ENCODE data around the gene SMIM35.

SMIM35 gene

GRCh38 chr11:118007040-118007439 lies 79.7 kb downstream of the SMIM35 start:
- DNase-seq (ENCODE audit: extremely low read depth in 1 of 2, low read depth in 1 of 2): no peak

DNA sequence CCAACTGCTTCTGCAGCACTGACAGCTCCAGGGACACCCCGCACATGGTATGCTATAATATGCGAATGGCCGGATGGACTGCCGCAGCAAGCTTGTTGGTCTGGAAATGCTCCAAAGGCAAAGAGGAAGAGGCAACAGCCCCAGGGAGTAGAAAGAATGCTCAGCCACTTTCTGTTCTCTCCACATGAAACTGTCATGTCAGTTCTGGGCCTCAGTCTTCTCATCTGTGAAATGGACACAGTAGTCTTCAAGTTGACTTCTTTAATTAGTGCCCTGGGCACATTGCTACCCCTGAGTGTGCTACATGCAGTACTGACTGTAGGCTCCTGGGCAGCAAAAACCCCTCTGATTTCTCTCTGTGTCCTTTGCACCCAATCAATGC lies 80.6 kb downstream of the SMIM35 start:
- DNase-seq (ENCODE audit: extremely low read depth in 1 of 2, low read depth in 1 of 2): no peak

DNA sequence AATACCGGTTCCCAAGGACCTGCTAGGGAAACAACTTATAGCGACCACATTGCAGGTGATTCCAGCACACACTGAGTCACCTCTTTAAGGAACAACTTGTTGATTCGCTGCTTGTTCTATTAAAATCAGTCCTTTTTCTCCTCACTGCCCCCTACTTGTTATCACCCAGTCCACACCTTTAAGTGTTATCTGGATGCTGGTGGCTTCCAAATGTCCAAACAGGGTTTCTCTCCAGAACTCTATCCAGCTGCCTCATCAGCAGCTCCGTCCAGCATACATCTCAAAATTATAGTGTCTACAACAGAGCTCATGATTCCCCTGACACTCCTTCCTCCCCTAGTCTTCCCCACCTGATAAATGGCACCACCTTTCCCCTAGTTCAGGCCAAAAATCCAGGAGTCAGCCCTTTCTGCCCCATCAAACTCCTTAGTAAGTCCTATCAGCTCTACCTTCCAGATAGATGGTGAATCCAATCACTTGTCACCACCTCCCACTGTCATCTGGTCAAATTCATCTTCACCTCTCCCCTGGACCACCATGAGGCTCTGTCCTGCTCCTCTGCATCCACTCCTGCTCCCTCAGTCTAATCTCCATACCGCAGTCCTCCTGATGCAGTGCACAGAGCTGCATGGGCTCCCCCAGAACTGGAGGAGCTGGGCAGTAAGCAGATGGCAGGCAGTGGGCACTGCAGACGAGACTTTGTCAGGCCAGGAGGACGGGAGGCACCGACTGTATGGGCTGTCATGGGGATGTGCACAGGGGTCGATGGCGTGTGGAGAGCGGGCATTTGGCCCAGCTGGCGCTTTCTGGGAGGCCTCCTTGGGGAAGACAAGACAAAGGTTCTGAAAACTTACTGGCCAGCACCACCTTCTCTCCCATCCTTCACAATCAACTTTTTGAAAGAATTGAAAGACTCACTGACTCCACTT lies 81.3 kb downstream of the SMIM35 start:
- no peak for DNase-seq (ENCODE audit: extremely low read depth in 1 of 2, low read depth in 1 of 2)

DNA sequence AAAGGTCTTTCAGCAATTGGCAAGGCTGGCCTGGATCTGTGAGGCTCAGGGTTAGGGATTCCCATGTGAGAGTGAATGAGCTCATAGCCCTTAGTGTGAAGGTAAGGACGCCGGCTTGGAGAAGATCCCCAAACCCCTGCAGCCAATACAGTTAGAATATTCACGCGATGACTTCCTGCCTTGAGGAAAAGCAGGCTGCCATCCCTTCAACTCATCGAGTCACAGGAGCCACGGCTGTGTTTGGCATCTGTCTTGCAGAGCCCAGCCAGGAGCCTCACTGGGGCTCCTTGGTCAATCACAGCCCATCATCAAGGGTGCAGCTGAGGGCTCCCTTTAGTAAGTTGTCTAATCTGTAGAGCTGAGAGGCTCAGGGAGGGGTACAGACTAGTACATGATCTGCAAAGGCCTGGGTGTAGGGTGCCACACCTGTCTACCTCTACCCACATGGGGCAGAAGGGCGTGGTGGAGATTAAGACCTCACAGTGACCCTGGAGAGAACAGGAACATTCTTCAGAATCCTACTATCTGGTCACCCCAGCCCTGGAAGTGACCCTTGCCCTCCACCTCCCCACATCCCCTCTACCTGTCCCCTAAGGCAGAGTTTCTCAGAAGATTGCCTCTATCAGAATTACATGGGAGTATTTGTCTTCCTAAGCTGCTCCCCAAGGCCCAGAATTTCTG lies 82.1 kb downstream of the SMIM35 start:
- DNase-seq (ENCODE audit: extremely low read depth in 1 of 2, low read depth in 1 of 2): no peak

- DNase-seq (ENCODE audit: extremely low read depth in 1 of 2, low read depth in 1 of 2): no peak
Observed at GRCh38 chr11:118003456-118003855, 83.3 kb downstream of the SMIM35 start.

DNA sequence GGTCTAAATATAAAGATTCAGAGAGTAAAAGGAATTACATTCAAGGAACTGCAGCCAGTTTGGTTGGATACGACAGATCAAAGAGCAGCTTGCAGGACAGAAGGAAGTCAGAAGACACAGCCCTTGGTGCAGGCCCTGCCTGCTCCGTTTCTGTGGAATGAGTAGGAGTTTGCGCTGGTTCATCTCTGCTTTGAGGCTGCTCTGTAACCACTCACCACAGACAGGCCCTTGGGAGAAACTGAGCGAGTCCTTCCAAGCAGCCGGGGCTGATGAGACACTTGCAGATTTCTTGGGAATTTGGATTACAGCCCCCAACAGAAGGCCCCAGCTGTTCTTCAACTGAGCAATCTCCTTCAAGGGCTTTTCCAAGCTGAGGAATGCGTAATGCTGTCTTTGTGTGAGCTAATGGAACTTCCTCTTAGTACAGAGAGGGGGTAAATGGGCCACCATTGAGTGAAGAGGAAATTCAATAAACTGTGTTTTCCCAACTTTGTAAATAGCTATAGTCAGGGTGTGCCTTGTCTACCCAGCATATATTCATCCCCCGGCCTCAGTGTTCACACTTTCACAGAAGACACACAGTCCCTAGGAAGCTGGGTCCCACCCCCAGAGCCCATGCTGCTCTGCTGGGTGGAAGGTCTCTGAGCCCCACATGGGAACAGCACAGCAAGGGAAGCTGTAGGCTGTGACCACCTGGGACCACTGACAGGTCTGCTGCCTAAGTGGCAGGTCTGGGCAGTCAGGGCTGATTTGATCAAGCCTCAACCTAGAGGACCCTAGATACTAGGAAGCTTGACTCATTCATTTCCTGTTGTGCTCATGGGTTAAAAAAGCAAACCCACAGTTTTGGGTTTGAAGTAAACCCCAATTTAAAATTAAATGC lies 84.0 kb downstream of the SMIM35 start:
- DNase-seq (ENCODE audit: extremely low read depth in 1 of 2, low read depth in 1 of 2): no peak

GRCh38 chr11:118002010-118002540 lies 84.7 kb downstream of the SMIM35 start:
- DNase-seq (ENCODE audit: extremely low read depth in 1 of 2, low read depth in 1 of 2): no peak

DNA sequence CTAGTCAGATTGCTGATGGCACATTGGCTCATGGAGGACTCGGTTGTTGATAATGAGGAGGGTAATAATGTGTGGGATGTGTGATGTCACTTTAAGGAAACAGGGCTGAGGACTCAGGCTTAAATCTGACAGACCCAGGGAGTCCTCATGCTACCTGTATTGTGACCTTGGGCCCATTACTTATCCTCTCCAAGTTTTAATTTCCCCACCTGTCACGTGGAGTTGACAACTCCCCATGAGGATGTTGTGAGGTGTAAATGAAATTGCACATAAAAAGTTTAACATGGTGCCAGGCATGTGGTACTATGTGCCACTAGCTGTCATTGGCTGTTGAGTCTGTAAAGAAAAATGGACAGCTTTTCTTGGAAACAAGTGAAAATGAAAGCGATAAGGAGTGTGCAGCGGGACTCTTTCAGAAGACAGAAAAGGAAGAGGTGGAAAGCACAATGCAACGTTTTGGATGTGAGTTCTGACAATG lies 85.2 kb downstream of the SMIM35 start:
- no peak for DNase-seq (ENCODE audit: extremely low read depth in 1 of 2, low read depth in 1 of 2)

DNA sequence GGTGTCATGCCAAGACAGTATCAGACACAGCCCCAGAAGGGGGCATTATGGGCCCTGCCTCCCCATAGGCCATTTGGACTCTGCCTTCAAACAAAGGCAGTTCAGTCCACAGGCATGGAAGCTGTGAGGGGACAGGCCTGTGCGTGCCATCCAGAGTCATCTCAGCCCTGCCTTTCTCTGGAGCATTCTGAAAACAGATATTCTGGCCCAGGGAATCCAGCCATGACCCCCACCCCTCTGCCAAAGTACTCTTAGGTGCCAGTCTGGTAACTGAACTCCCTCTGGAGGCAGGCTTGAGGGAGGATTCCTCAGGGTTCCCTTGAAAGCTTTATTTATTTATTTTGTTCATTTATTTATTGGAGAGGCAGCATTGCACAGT lies 85.9 kb downstream of the SMIM35 start:
- DNase-seq (ENCODE audit: extremely low read depth in 1 of 2, low read depth in 1 of 2): no peak

GRCh38 chr11:118000067-118000849 lies 86.5 kb downstream of the SMIM35 start:
- no peak for DNase-seq (ENCODE audit: extremely low read depth in 1 of 2, low read depth in 1 of 2)

- DNase-seq (ENCODE audit: extremely low read depth in 1 of 2, low read depth in 1 of 2): no peak
Observed at GRCh38 chr11:117999354-117999993, 87.3 kb downstream of the SMIM35 start.

- DNase-seq (ENCODE audit: extremely low read depth in 1 of 2, low read depth in 1 of 2): no peak
Observed at GRCh38 chr11:117998664-117999353, 88.0 kb downstream of the SMIM35 start.

- DNase-seq (ENCODE audit: extremely low read depth in 1 of 2, low read depth in 1 of 2): no peak
Observed at GRCh38 chr11:117997823-117998579, 88.8 kb downstream of the SMIM35 start.

DNA sequence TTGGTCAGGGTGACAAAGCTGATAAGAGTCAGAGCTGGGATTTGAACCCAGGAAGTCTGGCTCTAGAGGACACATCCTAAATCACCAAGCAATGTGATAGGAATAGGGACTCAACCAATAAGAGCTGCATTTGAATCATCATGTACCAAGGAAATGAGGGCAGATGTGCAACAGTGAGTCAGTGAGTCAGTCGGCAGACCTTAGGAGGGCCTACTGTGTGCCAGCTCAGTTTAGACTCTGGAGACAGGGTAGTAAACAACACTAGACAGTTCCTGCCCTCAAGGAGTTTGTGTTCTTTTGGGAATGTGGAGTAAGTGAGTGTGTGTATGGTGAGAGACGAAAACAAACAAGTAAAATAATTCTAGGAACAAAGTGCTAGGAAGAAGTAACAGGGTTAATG lies 89.4 kb downstream of the SMIM35 start:
- no peak for DNase-seq (ENCODE audit: extremely low read depth in 1 of 2, low read depth in 1 of 2)

DNA sequence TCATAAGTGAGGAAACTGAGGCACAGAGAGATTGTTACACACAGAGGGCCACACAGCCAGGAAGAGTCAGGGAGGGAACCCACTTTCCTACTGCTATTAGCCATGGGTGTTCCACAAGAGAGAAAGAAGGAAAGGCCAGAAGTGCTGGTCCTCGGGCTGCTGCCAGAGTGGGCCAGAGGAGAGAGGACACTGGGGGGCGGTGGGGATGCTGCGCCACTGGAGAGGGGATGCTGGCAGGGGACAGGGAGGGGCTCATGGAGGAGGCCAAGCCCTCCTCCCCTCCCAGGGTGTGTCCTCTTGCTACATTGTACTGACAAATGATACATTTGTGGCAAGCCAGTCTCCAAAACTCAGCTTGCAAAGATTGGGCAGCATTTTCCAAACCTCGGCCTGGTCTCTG lies 90.7 kb downstream of the SMIM35 start:
- DNase-seq (ENCODE audit: extremely low read depth in 1 of 2, low read depth in 1 of 2): no peak

GRCh38 chr11:117995472-117995871 lies 91.3 kb downstream of the SMIM35 start:
- no peak for DNase-seq (ENCODE audit: extremely low read depth in 1 of 2, low read depth in 1 of 2)

DNA sequence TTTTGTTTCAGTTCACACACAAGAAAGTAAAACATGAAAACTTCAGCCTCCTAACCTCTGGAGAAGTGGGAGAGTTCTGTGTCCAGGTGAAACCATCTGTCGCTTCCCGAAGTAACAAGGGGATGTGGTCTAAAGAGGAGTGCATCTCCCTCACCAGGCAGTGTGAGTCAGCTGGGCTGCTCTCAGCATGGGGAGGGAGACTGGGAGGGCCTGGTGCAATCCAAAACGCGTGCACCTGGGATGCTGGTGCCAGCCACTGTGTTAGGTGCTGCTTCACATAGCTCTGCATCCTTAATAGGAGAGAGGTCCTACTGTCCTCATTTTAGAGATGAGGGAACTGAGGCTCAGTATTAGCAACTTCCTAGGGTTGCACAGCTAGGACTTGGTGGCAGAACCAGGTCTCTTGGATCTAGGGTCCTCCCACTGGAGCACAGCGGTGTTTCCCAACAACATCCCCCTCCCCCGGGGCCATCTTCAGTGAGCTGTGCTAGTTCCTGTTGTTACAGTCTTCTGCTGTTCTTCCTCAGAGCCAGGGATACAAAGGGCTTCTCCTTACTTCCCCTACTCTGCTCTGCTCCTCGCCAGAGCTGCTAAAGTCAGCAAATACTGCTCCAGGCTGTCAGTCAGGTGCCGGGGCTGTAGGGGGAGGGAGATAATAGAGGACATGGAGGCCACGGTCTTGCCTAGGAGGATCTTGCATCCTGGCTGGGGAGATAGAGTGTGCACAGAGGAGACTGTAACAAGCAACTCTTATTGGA lies 92.6 kb downstream of the SMIM35 start:
- DNase-seq (ENCODE audit: extremely low read depth in 1 of 2, low read depth in 1 of 2): no peak

DNA sequence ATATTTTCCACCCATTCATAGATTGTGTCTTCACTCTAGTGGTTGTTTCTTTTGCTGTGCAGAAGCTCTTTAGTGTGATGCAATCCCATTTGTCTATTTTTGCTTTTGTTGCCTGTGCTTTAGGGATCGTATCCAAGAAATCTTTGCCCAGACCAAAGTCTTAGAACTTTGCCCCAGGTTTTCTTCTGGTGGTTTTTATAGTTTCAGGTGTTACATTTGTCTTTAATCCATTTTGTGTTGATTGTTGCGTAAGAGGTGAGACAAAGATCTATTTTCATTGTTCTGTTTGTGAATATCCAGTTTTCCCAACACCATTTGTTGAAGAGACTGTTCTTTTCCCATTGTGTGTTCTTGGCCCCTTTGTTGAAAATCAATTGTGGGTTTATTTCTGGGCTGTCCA lies 94.1 kb downstream of the SMIM35 start:
- no peak for DNase-seq (ENCODE audit: extremely low read depth in 1 of 2, low read depth in 1 of 2)
